HCT116 (cell line): ENCODE measurements around the gene SYNJ2. TPM values are rescaled to one million over a fixed set of nuclear protein-coding genes. Genes with fewer than 3 reads are reported as not detected.

ENCODE experiments used
- ATAC-seq: fragments of 200-7000 bp; cut with Tn5 transposase; 2 replicates; pipeline ENCODE4 v1.9.1; 2020; ENCODE audit warnings: mild to moderate bottlenecking, moderate library complexity
- BruUV-seq: library from RNA; stranded (reverse); fragments of 400-500 nt; replicated peaks from 2 replicates; lab custom pipeline; 2021; lab: Mats Ljungman, UMichigan
- CTCF ChIA-PET: fragments of 300-600 bp; sonication (Branson Sonifier 250); formaldehyde crosslinking; loops from one replicate; lab custom pipeline; 2021; ENCODE audit warnings: antibody characterized with exemption; lab: Charles Lee
- POLR2A ChIA-PET: fragments of 300-600, 350-600 bp; sonication (Branson Sonifier 250); formaldehyde crosslinking; loops from one replicate; lab custom pipeline; 2021; ENCODE audit warnings: antibody characterized with exemption; lab: Charles Lee
- RAD21 ChIA-PET, 2 experiments: fragments of 300-600 bp; sonication (Branson Sonifier 250); formaldehyde crosslinking; loops; one replicate each; lab custom pipeline; 2023; ENCODE audit warnings: low total read pairs in 2 of 2; ENCODE audit not compliant: uncharacterized antibody in 2 of 2, unreplicated experiment in 2 of 2, low non-redundant PET in 1 of 2; lab: Charles Lee
- DNase-seq: peaks from one replicate; pipeline ENCODE4 v3.0.0-alpha.2; 2010; ENCODE audit warnings: low read depth, low spot score
- H2AFZ ChIP-seq: fragments of 200-600 bp; shearing (Covaris generic), sonication (generic); 2 replicates; pipeline ENCODE4 v1.6.1; 2017; ENCODE audit warnings: low read depth, mixed run types, mixed read lengths, antibody characterized with exemption, low read length; ENCODE audit not compliant: poor library complexity, severe bottlenecking
- H3K27ac ChIP-seq: 2 replicates; pipeline ENCODE4 v1.5.1; 2012; ENCODE audit warnings: low read depth, low read length
- H3K27me3 ChIP-seq: fragments of 200-600 bp; sonication (generic); 2 replicates; pipeline ENCODE4 v1.6.1; 2016; ENCODE audit warnings: mixed run types, low read length, mixed read lengths; ENCODE audit not compliant: insufficient read depth
- H3K36me3 ChIP-seq, 2 experiments: fragments of 200-500 bp in 1 of 2; fragments of 200-600 bp in 1 of 2; sonication (Bioruptor generic) in 1 of 2; sonication (generic) in 1 of 2; 2 replicates each; pipeline versions ENCODE4 v1.5.1 to v1.6.1; 2014 to 2016; ENCODE audit warnings: low read length in 2 of 2, inconsistent platforms in 1 of 2, mixed read lengths in 1 of 2, mixed run types in 1 of 2; ENCODE audit not compliant: insufficient read depth in 2 of 2, control insufficient read depth in 1 of 2
- H3K4me1 ChIP-seq, 2 experiments: fragments of 200-600 bp in 1 of 2; sonication (generic) in 1 of 2; 2 replicates each; pipeline versions ENCODE4 v1.5.1 to v1.6.1; 2012 to 2017; ENCODE audit warnings: low read length in 2 of 2, inconsistent platforms in 1 of 2, mild to moderate bottlenecking in 1 of 2, mixed read lengths in 1 of 2, mixed run types in 1 of 2, moderate library complexity in 1 of 2; ENCODE audit not compliant: insufficient read depth in 2 of 2, control insufficient read depth in 1 of 2
- H3K4me2 ChIP-seq: fragments of 200-600 bp; sonication (generic); 2 replicates; pipeline ENCODE4 v1.6.1; 2017; ENCODE audit warnings: mixed run types, low read length, mixed read lengths
- H3K4me3 ChIP-seq, 2 experiments: fragments of 200-600 bp in 1 of 2; sonication (generic) in 1 of 2; replicated peaks in 1 of 2; 2 replicates each; pipeline ENCODE4 v1.5.1; 2011 to 2016; ENCODE audit warnings: low read length in 2 of 2, control low read depth in 1 of 2, low read depth in 1 of 2, mild to moderate bottlenecking in 1 of 2, mixed read lengths in 1 of 2, mixed run types in 1 of 2
- H3K79me2 ChIP-seq: fragments of 200-600 bp; sonication (generic); 2 replicates; pipeline ENCODE4 v1.6.1; 2017; ENCODE audit warnings: mild to moderate bottlenecking, mixed run types, low read length, moderate library complexity, mixed read lengths; ENCODE audit not compliant: insufficient read depth
- H3K9ac ChIP-seq: fragments of 200-600 bp; sonication (generic); 2 replicates; pipeline ENCODE4 v1.6.1; 2016; ENCODE audit warnings: low read length, mixed read lengths
- H3K9me2 ChIP-seq: fragments of 200-600 bp; sonication (generic), shearing (Covaris generic); 2 replicates; pipeline ENCODE4 v1.6.1; 2017; ENCODE audit warnings: mixed run types, mild to moderate bottlenecking, moderate library complexity; ENCODE audit not compliant: insufficient read depth
- H3K9me3 ChIP-seq, 2 experiments: fragments of 200-500 bp in 1 of 2; fragments of 200-600 bp in 1 of 2; sonication (Bioruptor generic) in 1 of 2; sonication (generic) in 1 of 2; 2 replicates each; pipeline ENCODE4 v1.6.1; 2014 to 2017; ENCODE audit warnings: low read length in 2 of 2, mixed read lengths in 2 of 2, inconsistent platforms in 1 of 2, low read depth in 1 of 2, mild to moderate bottlenecking in 1 of 2, mixed run types in 1 of 2, moderate library complexity in 1 of 2; ENCODE audit not compliant: control insufficient read depth in 1 of 2, insufficient read depth in 1 of 2
- H4K20me1 ChIP-seq: fragments of 200-600 bp; sonication (generic), shearing (Covaris generic); 2 replicates; pipeline ENCODE4 v1.6.1; 2017; ENCODE audit warnings: mixed run types, mild to moderate bottlenecking, moderate library complexity; ENCODE audit not compliant: insufficient read depth
- CEBPB ChIP-seq: IDR thresholded peaks from 2 replicates; pipeline ENCODE4 v1.6.1; 2012; ENCODE audit warnings: low read depth
- EGR1 ChIP-seq: IDR thresholded peaks from 2 replicates; pipeline ENCODE4 v1.6.1; 2012; ENCODE audit warnings: low read depth
- ELF1 ChIP-seq: IDR thresholded peaks from 2 replicates; pipeline ENCODE4 v1.6.1; 2012; ENCODE audit warnings: low read depth, borderline replicate concordance
- EZH2 ChIP-seq: fragments of 200-600 bp; sonication (generic); IDR thresholded peaks from 2 replicates; pipeline ENCODE4 v1.6.1; 2017; ENCODE audit warnings: antibody characterized with exemption, mixed run types
- EZH2phosphoT487 ChIP-seq: fragments of 200-600 bp; IDR thresholded peaks from 2 replicates; pipeline ENCODE4 v1.6.1; 2018; ENCODE audit warnings: antibody characterized with exemption, borderline replicate concordance
- JUND ChIP-seq: IDR thresholded peaks from 2 replicates; pipeline ENCODE4 v1.6.1; 2012
- POLR2A ChIP-seq: IDR thresholded peaks from 2 replicates; pipeline ENCODE4 v1.7.0; 2011; ENCODE audit warnings: borderline replicate concordance; ENCODE audit not compliant: insufficient read depth, insufficient read length; ENCODE audit errors: extremely low read depth
- POLR2AphosphoS5 ChIP-seq: IDR thresholded peaks from 2 replicates; pipeline ENCODE4 v1.6.1; 2011; ENCODE audit warnings: mild to moderate bottlenecking, low read depth, low read length, moderate library complexity
- RAD21 ChIP-seq: IDR thresholded peaks from 2 replicates; pipeline ENCODE4 v1.6.1; 2012; ENCODE audit warnings: low read depth, mild to moderate bottlenecking
- SIN3A ChIP-seq: IDR thresholded peaks from 2 replicates; pipeline ENCODE4 v1.6.1; 2012; ENCODE audit warnings: low read depth
- SP1 ChIP-seq: IDR thresholded peaks from 2 replicates; pipeline ENCODE4 v1.6.1; 2012; ENCODE audit warnings: low read depth
- SRF ChIP-seq: IDR thresholded peaks from 2 replicates; pipeline ENCODE4 v1.6.1; 2012; ENCODE audit warnings: low read depth
- TCF7L2 ChIP-seq: IDR thresholded peaks from 2 replicates; pipeline ENCODE4 v1.7.0; 2011; ENCODE audit warnings: borderline replicate concordance, inconsistent platforms; ENCODE audit not compliant: insufficient read depth, insufficient read length; ENCODE audit errors: extremely low read depth
- ZFX ChIP-seq: fragments of 450-650 bp; IDR thresholded peaks from 2 replicates; pipeline ENCODE4 v1.6.1; 2017
- ZNF274 ChIP-seq: fragments of 200-500 bp; sonication (Bioruptor generic); IDR thresholded peaks from 2 replicates; pipeline ENCODE4 v1.6.1; 2014; ENCODE audit warnings: mild to moderate bottlenecking, low read depth, low read length, inconsistent platforms
- intact Hi-C: fragments of 100-400 bp; cut with micrococcal nuclease; formaldehyde crosslinking; loops from 2 replicates; pipeline ENCODE4 v1.10.0; 2022
- total RNA-seq: library from RNA; stranded (reverse); gene quantifications from one replicate; pipeline ENCODE4 v1.2.1, GENCODE V29; 2021; ENCODE audit not compliant: unreplicated experiment
- TF ChIP-seq, protein P1 (sequence below), 3 experiments: fragments of 200-600 bp in 1 of 3; sonication (generic) in 1 of 3; IDR thresholded peaks in 2 of 3; conservative IDR thresholded peaks in 1 of 3; 2 replicates each; pipeline ENCODE4 v1.5.1; 2012 to 2017; ENCODE audit warnings: low read depth in 2 of 3, low read length in 2 of 3, antibody characterized with exemption in 1 of 3, borderline replicate concordance in 1 of 3, control low read depth in 1 of 3, mild to moderate bottlenecking in 1 of 3, mixed read lengths in 1 of 3, mixed run types in 1 of 3, moderate library complexity in 1 of 3; ENCODE audit not compliant: insufficient read depth in 1 of 3
- TF ChIP-seq, protein P2 (sequence below): IDR thresholded peaks from 2 replicates; pipeline ENCODE4 v1.6.1; 2011; ENCODE audit warnings: mild to moderate bottlenecking, low read length, moderate library complexity; ENCODE audit not compliant: insufficient replicate concordance; ENCODE audit errors: extremely low read depth
- TF ChIP-seq, protein P3 (sequence below): IDR thresholded peaks from 2 replicates; pipeline ENCODE4 v1.6.1; 2012; ENCODE audit warnings: low read depth
- TF ChIP-seq, protein P4 (sequence below): IDR thresholded peaks from 2 replicates; pipeline ENCODE4 v1.6.1; 2012

SYNJ2 gene
- total RNA-seq, 1 experiment from 2014 or later = 23.9 TPM

DNA sequence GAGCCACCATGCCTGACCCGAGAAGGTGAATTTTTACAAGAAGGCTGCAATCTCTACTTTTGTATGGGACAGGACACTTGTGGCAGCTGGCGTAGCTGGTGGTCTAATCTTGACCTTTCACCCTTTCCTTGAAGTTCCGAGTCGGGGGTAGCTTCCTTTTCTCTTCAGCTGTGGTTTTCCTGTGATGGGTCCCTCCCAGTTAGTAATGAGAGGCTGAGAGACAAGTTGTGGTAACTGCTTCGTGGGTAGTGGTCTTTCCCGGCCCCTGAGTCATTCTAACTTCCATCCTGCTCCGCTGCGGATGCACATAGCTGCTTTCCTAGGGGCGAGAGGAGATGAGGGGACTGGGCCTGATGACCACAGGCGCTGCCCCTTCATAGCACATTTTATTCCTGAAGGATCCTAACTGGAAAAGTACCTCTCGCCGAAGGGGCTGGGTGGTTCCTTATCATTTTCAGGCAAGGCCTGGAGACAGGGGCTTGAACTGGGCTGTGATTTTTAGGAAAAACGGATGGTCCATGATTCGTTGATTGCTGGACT, 3.1 kb downstream of the SYNJ2 start:
- peaks cover 28 to 68% of the 10 kb centered on the region in 2 experiments for H3K4me1 ChIP-seq
- RAD21 ChIA-PET = no interaction called here
- POLR2A ChIA-PET = no interaction called here
- DNase-seq = no peak
- intact Hi-C loops = loop anchor here (5.0 kb wide), 1 partner anchor 222 kb away; no protein-coding TSS in a partner anchor
- no peak overlapping the region for H3K27ac ChIP-seq
- no peak overlapping the region for H2AFZ ChIP-seq
- no peak overlapping the region for H3K4me2 ChIP-seq
- H3K9me2 ChIP-seq = no peaks in the 10 kb centered on the region
- BruUV-seq = no TSS peak
- no peaks in the 10 kb centered on the region for H3K9me3 ChIP-seq
- H3K9ac ChIP-seq = no peak overlapping the region
- peaks cover 74% of the 10 kb centered on the region for H3K79me2 ChIP-seq
- H3K27me3 ChIP-seq = no peaks in the 10 kb centered on the region
- H3K36me3 ChIP-seq = no peaks in the 10 kb centered on the region
- peaks cover 9% of the 10 kb centered on the region; the same call in 1 of the 2 replicates for H4K20me1 ChIP-seq
- H3K4me3 ChIP-seq = no peak overlapping the region
- CTCF ChIA-PET = no interaction called here
- TF ChIP-seq, protein P1, sequence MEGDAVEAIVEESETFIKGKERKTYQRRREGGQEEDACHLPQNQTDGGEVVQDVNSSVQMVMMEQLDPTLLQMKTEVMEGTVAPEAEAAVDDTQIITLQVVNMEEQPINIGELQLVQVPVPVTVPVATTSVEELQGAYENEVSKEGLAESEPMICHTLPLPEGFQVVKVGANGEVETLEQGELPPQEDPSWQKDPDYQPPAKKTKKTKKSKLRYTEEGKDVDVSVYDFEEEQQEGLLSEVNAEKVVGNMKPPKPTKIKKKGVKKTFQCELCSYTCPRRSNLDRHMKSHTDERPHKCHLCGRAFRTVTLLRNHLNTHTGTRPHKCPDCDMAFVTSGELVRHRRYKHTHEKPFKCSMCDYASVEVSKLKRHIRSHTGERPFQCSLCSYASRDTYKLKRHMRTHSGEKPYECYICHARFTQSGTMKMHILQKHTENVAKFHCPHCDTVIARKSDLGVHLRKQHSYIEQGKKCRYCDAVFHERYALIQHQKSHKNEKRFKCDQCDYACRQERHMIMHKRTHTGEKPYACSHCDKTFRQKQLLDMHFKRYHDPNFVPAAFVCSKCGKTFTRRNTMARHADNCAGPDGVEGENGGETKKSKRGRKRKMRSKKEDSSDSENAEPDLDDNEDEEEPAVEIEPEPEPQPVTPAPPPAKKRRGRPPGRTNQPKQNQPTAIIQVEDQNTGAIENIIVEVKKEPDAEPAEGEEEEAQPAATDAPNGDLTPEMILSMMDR (IDR thresholded peaks at IDR 0.05 in 2 of 3, conservative IDR thresholded peaks at IDR 0.05 in 1 of 3; ENCODE audit: borderline replicate concordance in 1 of 3, insufficient read depth in 1 of 3, low read depth in 2 of 3, low read length in 2 of 3) = no peak
- TF ChIP-seq POLR2A (no peak), CEBPB (no peak), JUND (no peak), ZNF274 (no peak), EZH2 (no peak), SP1 (no peak), ELF1 (no peak), EZH2phosphoT487 (no peak), SIN3A (no peak), POLR2AphosphoS5 (no peak), TCF7L2 (no peak), EGR1 (no peak), RAD21 (no peak), ZFX (no peak), SRF (no peak)
- TF ChIP-seq, protein P2, sequence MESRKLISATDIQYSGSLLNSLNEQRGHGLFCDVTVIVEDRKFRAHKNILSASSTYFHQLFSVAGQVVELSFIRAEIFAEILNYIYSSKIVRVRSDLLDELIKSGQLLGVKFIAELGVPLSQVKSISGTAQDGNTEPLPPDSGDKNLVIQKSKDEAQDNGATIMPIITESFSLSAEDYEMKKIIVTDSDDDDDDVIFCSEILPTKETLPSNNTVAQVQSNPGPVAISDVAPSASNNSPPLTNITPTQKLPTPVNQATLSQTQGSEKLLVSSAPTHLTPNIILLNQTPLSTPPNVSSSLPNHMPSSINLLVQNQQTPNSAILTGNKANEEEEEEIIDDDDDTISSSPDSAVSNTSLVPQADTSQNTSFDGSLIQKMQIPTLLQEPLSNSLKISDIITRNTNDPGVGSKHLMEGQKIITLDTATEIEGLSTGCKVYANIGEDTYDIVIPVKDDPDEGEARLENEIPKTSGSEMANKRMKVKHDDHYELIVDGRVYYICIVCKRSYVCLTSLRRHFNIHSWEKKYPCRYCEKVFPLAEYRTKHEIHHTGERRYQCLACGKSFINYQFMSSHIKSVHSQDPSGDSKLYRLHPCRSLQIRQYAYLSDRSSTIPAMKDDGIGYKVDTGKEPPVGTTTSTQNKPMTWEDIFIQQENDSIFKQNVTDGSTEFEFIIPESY = no peak
- TF ChIP-seq, protein P3, sequence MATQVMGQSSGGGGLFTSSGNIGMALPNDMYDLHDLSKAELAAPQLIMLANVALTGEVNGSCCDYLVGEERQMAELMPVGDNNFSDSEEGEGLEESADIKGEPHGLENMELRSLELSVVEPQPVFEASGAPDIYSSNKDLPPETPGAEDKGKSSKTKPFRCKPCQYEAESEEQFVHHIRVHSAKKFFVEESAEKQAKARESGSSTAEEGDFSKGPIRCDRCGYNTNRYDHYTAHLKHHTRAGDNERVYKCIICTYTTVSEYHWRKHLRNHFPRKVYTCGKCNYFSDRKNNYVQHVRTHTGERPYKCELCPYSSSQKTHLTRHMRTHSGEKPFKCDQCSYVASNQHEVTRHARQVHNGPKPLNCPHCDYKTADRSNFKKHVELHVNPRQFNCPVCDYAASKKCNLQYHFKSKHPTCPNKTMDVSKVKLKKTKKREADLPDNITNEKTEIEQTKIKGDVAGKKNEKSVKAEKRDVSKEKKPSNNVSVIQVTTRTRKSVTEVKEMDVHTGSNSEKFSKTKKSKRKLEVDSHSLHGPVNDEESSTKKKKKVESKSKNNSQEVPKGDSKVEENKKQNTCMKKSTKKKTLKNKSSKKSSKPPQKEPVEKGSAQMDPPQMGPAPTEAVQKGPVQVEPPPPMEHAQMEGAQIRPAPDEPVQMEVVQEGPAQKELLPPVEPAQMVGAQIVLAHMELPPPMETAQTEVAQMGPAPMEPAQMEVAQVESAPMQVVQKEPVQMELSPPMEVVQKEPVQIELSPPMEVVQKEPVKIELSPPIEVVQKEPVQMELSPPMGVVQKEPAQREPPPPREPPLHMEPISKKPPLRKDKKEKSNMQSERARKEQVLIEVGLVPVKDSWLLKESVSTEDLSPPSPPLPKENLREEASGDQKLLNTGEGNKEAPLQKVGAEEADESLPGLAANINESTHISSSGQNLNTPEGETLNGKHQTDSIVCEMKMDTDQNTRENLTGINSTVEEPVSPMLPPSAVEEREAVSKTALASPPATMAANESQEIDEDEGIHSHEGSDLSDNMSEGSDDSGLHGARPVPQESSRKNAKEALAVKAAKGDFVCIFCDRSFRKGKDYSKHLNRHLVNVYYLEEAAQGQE = no peak
- TF ChIP-seq, protein P4, sequence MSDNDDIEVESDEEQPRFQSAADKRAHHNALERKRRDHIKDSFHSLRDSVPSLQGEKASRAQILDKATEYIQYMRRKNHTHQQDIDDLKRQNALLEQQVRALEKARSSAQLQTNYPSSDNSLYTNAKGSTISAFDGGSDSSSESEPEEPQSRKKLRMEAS = no peak
- TF ChIP-seq, all 23 proteins: peak for 0
- ATAC-seq = no peak
